HCT116 (cell line): ENCODE data around the gene CCDC126. TPM values are rescaled to one million over a fixed set of nuclear protein-coding genes. Genes with fewer than 3 reads are reported as not detected.
A peak's percentile ranks its signal among the peaks of the same experiment; 100 is the strongest.

Experiments
- ATAC-seq: fragments of 200-7000 bp; cut with Tn5 transposase; 2 replicates; pipeline ENCODE4 v1.9.1; 2020; ENCODE audit warnings: mild to moderate bottlenecking, moderate library complexity
- BruUV-seq: library from RNA; stranded (reverse); fragments of 400-500 nt; replicated peaks from 2 replicates; lab custom pipeline; 2021; lab: Mats Ljungman, UMichigan
- CTCF ChIA-PET: fragments of 300-600 bp; sonication (Branson Sonifier 250); formaldehyde crosslinking; loops from one replicate; lab custom pipeline; 2021; ENCODE audit warnings: antibody characterized with exemption; lab: Charles Lee
- POLR2A ChIA-PET: fragments of 300-600, 350-600 bp; sonication (Branson Sonifier 250); formaldehyde crosslinking; loops from one replicate; lab custom pipeline; 2021; ENCODE audit warnings: antibody characterized with exemption; lab: Charles Lee
- RAD21 ChIA-PET, 2 experiments: fragments of 300-600 bp; sonication (Branson Sonifier 250); formaldehyde crosslinking; loops; one replicate each; lab custom pipeline; 2023; ENCODE audit warnings: low total read pairs in 2 of 2; ENCODE audit not compliant: uncharacterized antibody in 2 of 2, unreplicated experiment in 2 of 2, low non-redundant PET in 1 of 2; lab: Charles Lee
- DNase-seq: peaks from one replicate; pipeline ENCODE4 v3.0.0-alpha.2; 2010; ENCODE audit warnings: low read depth, low spot score
- H2AFZ ChIP-seq: fragments of 200-600 bp; shearing (Covaris generic), sonication (generic); 2 replicates; pipeline ENCODE4 v1.6.1; 2017; ENCODE audit warnings: low read depth, mixed run types, mixed read lengths, antibody characterized with exemption, low read length; ENCODE audit not compliant: poor library complexity, severe bottlenecking
- H3K27ac ChIP-seq: 2 replicates; pipeline ENCODE4 v1.5.1; 2012; ENCODE audit warnings: low read depth, low read length
- H3K27me3 ChIP-seq: fragments of 200-600 bp; sonication (generic); 2 replicates; pipeline ENCODE4 v1.6.1; 2016; ENCODE audit warnings: mixed run types, low read length, mixed read lengths; ENCODE audit not compliant: insufficient read depth
- H3K36me3 ChIP-seq, 2 experiments: fragments of 200-500 bp in 1 of 2; fragments of 200-600 bp in 1 of 2; sonication (Bioruptor generic) in 1 of 2; sonication (generic) in 1 of 2; 2 replicates each; pipeline versions ENCODE4 v1.5.1 to v1.6.1; 2014 to 2016; ENCODE audit warnings: low read length in 2 of 2, inconsistent platforms in 1 of 2, mixed read lengths in 1 of 2, mixed run types in 1 of 2; ENCODE audit not compliant: insufficient read depth in 2 of 2, control insufficient read depth in 1 of 2
- H3K4me1 ChIP-seq, 2 experiments: fragments of 200-600 bp in 1 of 2; sonication (generic) in 1 of 2; 2 replicates each; pipeline versions ENCODE4 v1.5.1 to v1.6.1; 2012 to 2017; ENCODE audit warnings: low read length in 2 of 2, inconsistent platforms in 1 of 2, mild to moderate bottlenecking in 1 of 2, mixed read lengths in 1 of 2, mixed run types in 1 of 2, moderate library complexity in 1 of 2; ENCODE audit not compliant: insufficient read depth in 2 of 2, control insufficient read depth in 1 of 2
- H3K4me2 ChIP-seq: fragments of 200-600 bp; sonication (generic); 2 replicates; pipeline ENCODE4 v1.6.1; 2017; ENCODE audit warnings: mixed run types, low read length, mixed read lengths
- H3K4me3 ChIP-seq, 2 experiments: fragments of 200-600 bp in 1 of 2; sonication (generic) in 1 of 2; replicated peaks in 1 of 2; 2 replicates each; pipeline ENCODE4 v1.5.1; 2011 to 2016; ENCODE audit warnings: low read length in 2 of 2, control low read depth in 1 of 2, low read depth in 1 of 2, mild to moderate bottlenecking in 1 of 2, mixed read lengths in 1 of 2, mixed run types in 1 of 2
- H3K79me2 ChIP-seq: fragments of 200-600 bp; sonication (generic); 2 replicates; pipeline ENCODE4 v1.6.1; 2017; ENCODE audit warnings: mild to moderate bottlenecking, mixed run types, low read length, moderate library complexity, mixed read lengths; ENCODE audit not compliant: insufficient read depth
- H3K9ac ChIP-seq: fragments of 200-600 bp; sonication (generic); 2 replicates; pipeline ENCODE4 v1.6.1; 2016; ENCODE audit warnings: low read length, mixed read lengths
- H3K9me2 ChIP-seq: fragments of 200-600 bp; sonication (generic), shearing (Covaris generic); 2 replicates; pipeline ENCODE4 v1.6.1; 2017; ENCODE audit warnings: mixed run types, mild to moderate bottlenecking, moderate library complexity; ENCODE audit not compliant: insufficient read depth
- H3K9me3 ChIP-seq, 2 experiments: fragments of 200-500 bp in 1 of 2; fragments of 200-600 bp in 1 of 2; sonication (Bioruptor generic) in 1 of 2; sonication (generic) in 1 of 2; 2 replicates each; pipeline ENCODE4 v1.6.1; 2014 to 2017; ENCODE audit warnings: low read length in 2 of 2, mixed read lengths in 2 of 2, inconsistent platforms in 1 of 2, low read depth in 1 of 2, mild to moderate bottlenecking in 1 of 2, mixed run types in 1 of 2, moderate library complexity in 1 of 2; ENCODE audit not compliant: control insufficient read depth in 1 of 2, insufficient read depth in 1 of 2
- H4K20me1 ChIP-seq: fragments of 200-600 bp; sonication (generic), shearing (Covaris generic); 2 replicates; pipeline ENCODE4 v1.6.1; 2017; ENCODE audit warnings: mixed run types, mild to moderate bottlenecking, moderate library complexity; ENCODE audit not compliant: insufficient read depth
- CBX3 ChIP-seq: IDR thresholded peaks from 2 replicates; pipeline ENCODE4 v1.6.1; 2012; ENCODE audit warnings: low read depth
- POLR2AphosphoS5 ChIP-seq: IDR thresholded peaks from 2 replicates; pipeline ENCODE4 v1.6.1; 2011; ENCODE audit warnings: mild to moderate bottlenecking, low read depth, low read length, moderate library complexity
- RAD21 ChIP-seq: IDR thresholded peaks from 2 replicates; pipeline ENCODE4 v1.6.1; 2012; ENCODE audit warnings: low read depth, mild to moderate bottlenecking
- SP1 ChIP-seq: IDR thresholded peaks from 2 replicates; pipeline ENCODE4 v1.6.1; 2012; ENCODE audit warnings: low read depth
- SRF ChIP-seq: IDR thresholded peaks from 2 replicates; pipeline ENCODE4 v1.6.1; 2012; ENCODE audit warnings: low read depth
- YY1 ChIP-seq: IDR thresholded peaks from 2 replicates; pipeline ENCODE4 v1.6.1; 2011; ENCODE audit warnings: low read length, low read depth, moderate library complexity, mild to moderate bottlenecking; ENCODE audit not compliant: insufficient replicate concordance; ENCODE audit errors: extremely low read depth
- intact Hi-C: fragments of 100-400 bp; cut with micrococcal nuclease; formaldehyde crosslinking; loops from 2 replicates; pipeline ENCODE4 v1.10.0; 2022
- total RNA-seq: library from RNA; stranded (reverse); gene quantifications from one replicate; pipeline ENCODE4 v1.2.1, GENCODE V29; 2021; ENCODE audit not compliant: unreplicated experiment
- TF ChIP-seq, protein P1 (sequence below): IDR thresholded peaks from 2 replicates; pipeline ENCODE4 v1.6.1; 2012; ENCODE audit warnings: low read depth

The CCDC126 gene
- total RNA-seq, 1 experiment from 2014 or later = 5.0 TPM

DNA sequence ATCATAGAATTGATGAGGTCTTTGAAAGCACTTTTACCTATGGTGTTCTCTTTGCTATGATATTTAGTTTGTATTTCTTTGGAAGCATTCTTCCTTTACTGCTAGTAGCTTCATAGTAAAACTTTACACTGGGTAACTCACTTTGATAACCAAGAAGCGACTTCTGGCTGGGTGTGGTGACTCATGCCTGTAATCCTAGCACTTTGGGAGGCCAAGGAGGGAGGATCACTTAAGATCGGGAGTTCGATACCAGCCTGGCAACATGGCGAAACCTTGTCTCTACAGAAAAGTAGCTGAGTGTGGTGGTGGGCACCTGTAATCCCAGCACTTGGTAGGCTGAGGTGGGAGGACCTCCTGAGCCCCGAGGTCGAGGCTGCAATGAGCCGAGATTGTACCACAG lies 36.2 kb downstream of the CCDC126 start (continued):
- TF ChIP-seq SP1 = no peak
- TF ChIP-seq, protein P1, sequence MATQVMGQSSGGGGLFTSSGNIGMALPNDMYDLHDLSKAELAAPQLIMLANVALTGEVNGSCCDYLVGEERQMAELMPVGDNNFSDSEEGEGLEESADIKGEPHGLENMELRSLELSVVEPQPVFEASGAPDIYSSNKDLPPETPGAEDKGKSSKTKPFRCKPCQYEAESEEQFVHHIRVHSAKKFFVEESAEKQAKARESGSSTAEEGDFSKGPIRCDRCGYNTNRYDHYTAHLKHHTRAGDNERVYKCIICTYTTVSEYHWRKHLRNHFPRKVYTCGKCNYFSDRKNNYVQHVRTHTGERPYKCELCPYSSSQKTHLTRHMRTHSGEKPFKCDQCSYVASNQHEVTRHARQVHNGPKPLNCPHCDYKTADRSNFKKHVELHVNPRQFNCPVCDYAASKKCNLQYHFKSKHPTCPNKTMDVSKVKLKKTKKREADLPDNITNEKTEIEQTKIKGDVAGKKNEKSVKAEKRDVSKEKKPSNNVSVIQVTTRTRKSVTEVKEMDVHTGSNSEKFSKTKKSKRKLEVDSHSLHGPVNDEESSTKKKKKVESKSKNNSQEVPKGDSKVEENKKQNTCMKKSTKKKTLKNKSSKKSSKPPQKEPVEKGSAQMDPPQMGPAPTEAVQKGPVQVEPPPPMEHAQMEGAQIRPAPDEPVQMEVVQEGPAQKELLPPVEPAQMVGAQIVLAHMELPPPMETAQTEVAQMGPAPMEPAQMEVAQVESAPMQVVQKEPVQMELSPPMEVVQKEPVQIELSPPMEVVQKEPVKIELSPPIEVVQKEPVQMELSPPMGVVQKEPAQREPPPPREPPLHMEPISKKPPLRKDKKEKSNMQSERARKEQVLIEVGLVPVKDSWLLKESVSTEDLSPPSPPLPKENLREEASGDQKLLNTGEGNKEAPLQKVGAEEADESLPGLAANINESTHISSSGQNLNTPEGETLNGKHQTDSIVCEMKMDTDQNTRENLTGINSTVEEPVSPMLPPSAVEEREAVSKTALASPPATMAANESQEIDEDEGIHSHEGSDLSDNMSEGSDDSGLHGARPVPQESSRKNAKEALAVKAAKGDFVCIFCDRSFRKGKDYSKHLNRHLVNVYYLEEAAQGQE = no peak
- TF ChIP-seq SRF = no peak

DNA sequence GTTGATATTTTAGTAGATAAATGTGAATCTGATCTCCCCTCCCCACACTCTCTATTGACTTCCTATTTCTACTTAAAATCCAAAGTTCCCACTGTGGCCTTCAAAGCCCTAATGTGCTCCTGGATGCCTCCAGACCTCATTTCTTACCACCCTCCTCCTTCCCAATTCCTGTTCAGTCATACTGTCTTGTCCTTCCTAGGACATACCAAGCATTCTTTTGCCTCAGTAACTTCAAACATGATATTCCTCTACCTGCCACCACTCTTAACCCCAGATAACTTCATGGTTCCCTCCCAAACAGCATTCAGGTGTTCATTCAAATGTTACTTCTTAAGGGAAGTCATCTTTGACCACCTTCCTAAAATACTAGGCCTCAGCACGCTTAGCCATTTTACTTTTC lies 48.6 kb downstream of the CCDC126 start:
- ChIA-PET RAD21 (no interaction called here), CTCF (no interaction called here), POLR2A (no interaction called here)
- TF ChIP-seq RAD21 = no peak
- TF ChIP-seq YY1 = no peak
- TF ChIP-seq POLR2AphosphoS5 = no peak
- TF ChIP-seq CBX3 = no peak
- no peak for TF ChIP-seq SP1
- TF ChIP-seq SRF = no peak
- no peak overlapping the region for H3K4me3 ChIP-seq
- no peaks in the 10 kb centered on the region for H3K9me2 ChIP-seq
- no peaks in the 10 kb centered on the region for H3K79me2 ChIP-seq
- H3K27me3 ChIP-seq = no peaks in the 10 kb centered on the region
- no peak overlapping the region for H3K27ac ChIP-seq
- no peaks in the 10 kb centered on the region for H4K20me1 ChIP-seq
- DNase-seq (no peak), ATAC-seq (peak; percentile 53; the same call in 1 of the 2 replicates)
- BruUV-seq = no TSS peak
- no peaks in the 10 kb centered on the region for H3K36me3 ChIP-seq
- H3K4me2 ChIP-seq = peak overlapping the region; percentile 15; the same call in 1 of the 2 replicates
- no peak overlapping the region for H2AFZ ChIP-seq
- no peaks in the 10 kb centered on the region for H3K9me3 ChIP-seq
- H3K9ac ChIP-seq = no peak overlapping the region
- peaks cover 0 to 5% of the 10 kb centered on the region in 2 experiments; a peak in 1 of 4 replicates for H3K4me1 ChIP-seq
- intact Hi-C loops = no loop called here
